MM.1S (cell line): ENCODE measurements around the gene LRRC8A.

Experiments used
- DNase-seq: peaks from one replicate; pipeline ENCODE4 v3.0.0-alpha.2; 2015
- H2AFZ ChIP-seq: fragments of 300-600 bp; sonication (generic); 2 replicates; pipeline ENCODE4 v1.6.0; 2016; ENCODE audit warnings: antibody characterized with exemption, low read length
- H3F3A ChIP-seq: fragments of 300-600 bp; sonication (generic); 2 replicates; pipeline ENCODE4 v1.6.1; 2016; ENCODE audit warnings: mild to moderate bottlenecking, antibody characterized with exemption, low read length, moderate library complexity, mixed read lengths; ENCODE audit not compliant: insufficient read depth
- H3K27ac ChIP-seq: fragments of 300-600 bp; sonication (generic); 2 replicates; pipeline ENCODE4 v1.5.1; 2016; ENCODE audit warnings: mild to moderate bottlenecking, low read length
- H3K27me3 ChIP-seq: fragments of 300-600 bp; sonication (generic); replicated peaks from 2 replicates; pipeline ENCODE4 v1.6.0; 2016; ENCODE audit warnings: low read length; ENCODE audit not compliant: insufficient read depth
- H3K36me3 ChIP-seq: fragments of 300-600 bp; sonication (generic); replicated peaks from 2 replicates; pipeline ENCODE4 v1.6.1; 2016; ENCODE audit warnings: mild to moderate bottlenecking, low read length, mixed read lengths; ENCODE audit not compliant: insufficient read depth
- H3K4me1 ChIP-seq: fragments of 300-600 bp; sonication (generic); 2 replicates; pipeline ENCODE4 v1.6.1; 2016; ENCODE audit warnings: low read length, mixed read lengths
- H3K4me2 ChIP-seq: fragments of 300-600 bp; sonication (generic); 2 replicates; pipeline ENCODE4 v1.6.0; 2016; ENCODE audit warnings: low read depth, low read length
- H3K4me3 ChIP-seq: fragments of 300-600 bp; sonication (generic); 2 replicates; pipeline ENCODE4 v1.5.1; 2016; ENCODE audit warnings: low read length, mixed read lengths
- H3K79me2 ChIP-seq: fragments of 300-600 bp; sonication (generic); 2 replicates; pipeline ENCODE4 v1.6.1; 2016; ENCODE audit warnings: mixed run types, low read length, mixed read lengths
- H3K9ac ChIP-seq: fragments of 300-600 bp; sonication (generic); 2 replicates; pipeline ENCODE4 v1.6.1; 2016; ENCODE audit warnings: low read length, mixed read lengths
- H3K9me2 ChIP-seq: fragments of 300-600 bp; sonication (generic); replicated peaks from 2 replicates; pipeline ENCODE4 v1.6.1; 2016; ENCODE audit warnings: mild to moderate bottlenecking, low read length, mixed read lengths; ENCODE audit not compliant: insufficient read depth
- H3K9me3 ChIP-seq: fragments of 300-600 bp; sonication (generic); replicated peaks from 2 replicates; pipeline ENCODE4 v1.6.1; 2016; ENCODE audit warnings: mild to moderate bottlenecking, low read length, mixed read lengths; ENCODE audit not compliant: insufficient read depth
- H4K20me1 ChIP-seq: fragments of 300-600 bp; sonication (generic); 2 replicates; pipeline ENCODE4 v1.6.1; 2016; ENCODE audit warnings: mild to moderate bottlenecking, low read length, moderate library complexity, mixed read lengths; ENCODE audit not compliant: insufficient read depth
- CTCF ChIP-seq: fragments of 300-600 bp; sonication (generic); IDR thresholded peaks from 2 replicates; pipeline ENCODE4 v1.5.1; 2016; ENCODE audit warnings: antibody characterized with exemption, low read length, mixed read lengths
- EZH2 ChIP-seq: fragments of 300-600 bp; sonication (generic); optimal IDR thresholded peaks from 2 replicates; pipeline ENCODE3; 2017; ENCODE audit warnings: low read depth, mild to moderate bottlenecking, antibody characterized with exemption, low read length, mixed read lengths
- EZH2phosphoT487 ChIP-seq: fragments of 300-600 bp; sonication (generic); IDR thresholded peaks from 2 replicates; pipeline ENCODE4 v1.6.1; 2018; ENCODE audit warnings: antibody characterized with exemption, low read length

Gene LRRC8A

GRCh38 chr9:128882677-128883603 is 1.0 kb downstream of the LRRC8A start:
- peak overlapping the region; percentile 71 for H3K4me2 ChIP-seq
- H3K36me3 ChIP-seq = no peaks in the 10 kb centered on the region
- H3K9ac ChIP-seq = peak overlapping the region; percentile 90
- peaks cover 6% of the 10 kb centered on the region for H3F3A ChIP-seq
- no peaks in the 10 kb centered on the region for H4K20me1 ChIP-seq
- TF ChIP-seq EZH2phosphoT487 (no peak), EZH2 (no peak), CTCF (no peak)
- no peak for DNase-seq
- H3K27me3 ChIP-seq = no peaks in the 10 kb centered on the region
- H3K79me2 ChIP-seq = peaks cover 69% of the 10 kb centered on the region
- H3K27ac ChIP-seq = peak overlapping the region; percentile 58; the same call in 1 of the 2 replicates
- H3K4me1 ChIP-seq = peaks cover 4% of the 10 kb centered on the region; the same call in 1 of the 2 replicates
- H2AFZ ChIP-seq = peak overlapping the region; percentile 70
- H3K9me3 ChIP-seq = no peaks in the 10 kb centered on the region
- no peaks in the 10 kb centered on the region for H3K9me2 ChIP-seq
- H3K4me3 ChIP-seq = peak overlapping the region; percentile 83

DNA sequence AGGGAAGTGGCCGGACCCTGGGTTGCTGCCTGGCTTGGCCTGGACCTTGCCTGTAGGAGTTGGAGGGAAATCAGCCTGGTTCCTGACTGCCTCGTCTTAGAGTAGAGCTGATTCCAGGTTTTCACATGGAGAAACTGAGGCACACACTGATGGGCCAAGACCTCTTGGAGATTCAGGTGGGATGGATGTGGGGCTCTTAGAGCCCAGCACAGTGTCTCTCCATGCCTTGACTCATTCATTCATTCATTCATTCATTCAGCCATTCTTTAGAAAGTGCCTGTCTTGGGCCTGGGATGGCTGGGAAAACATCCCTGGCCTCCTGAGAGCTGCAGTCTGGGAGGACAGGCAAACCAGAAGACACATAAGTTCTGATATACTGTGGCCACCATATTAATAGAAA is 2.2 kb downstream of the LRRC8A start:
- H3K4me2 ChIP-seq = no peak overlapping the region
- no peaks in the 10 kb centered on the region for H3K9me3 ChIP-seq
- H3F3A ChIP-seq = peaks cover 6% of the 10 kb centered on the region
- no peak overlapping the region for H3K27ac ChIP-seq
- H3K36me3 ChIP-seq = no peaks in the 10 kb centered on the region
- no peak overlapping the region for H2AFZ ChIP-seq
- H3K79me2 ChIP-seq = peaks cover 75% of the 10 kb centered on the region
- peaks cover 4% of the 10 kb centered on the region; the same call in 1 of the 2 replicates for H3K4me1 ChIP-seq
- no peaks in the 10 kb centered on the region for H3K27me3 ChIP-seq
- no peak for DNase-seq
- no peak overlapping the region for H3K9ac ChIP-seq
- TF ChIP-seq EZH2 (no peak), EZH2phosphoT487 (no peak), CTCF (no peak)
- H3K9me2 ChIP-seq = no peaks in the 10 kb centered on the region
- H4K20me1 ChIP-seq = no peaks in the 10 kb centered on the region
- no peak overlapping the region for H3K4me3 ChIP-seq

DNA sequence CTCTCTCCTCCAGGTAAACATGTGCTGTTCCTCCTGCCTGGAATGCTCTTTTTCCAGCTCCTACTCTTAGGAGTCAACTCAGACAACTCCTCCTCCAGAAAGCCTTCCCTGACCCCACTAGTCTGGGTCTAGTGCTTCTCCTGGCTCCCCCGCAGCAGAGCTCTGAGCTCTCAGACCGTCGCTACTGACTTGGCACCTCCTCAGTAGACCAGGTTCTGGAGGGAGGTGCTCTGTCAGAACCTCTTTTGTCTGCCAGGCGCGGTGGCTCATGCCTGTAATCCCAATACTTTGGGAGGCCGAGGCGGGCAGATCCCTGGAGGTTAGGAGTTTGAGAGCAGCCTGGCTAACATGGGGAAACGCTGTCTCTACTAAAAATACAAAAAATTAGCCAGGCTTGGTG is 3.4 kb downstream of the LRRC8A start:
- TF ChIP-seq EZH2phosphoT487 (no peak), CTCF (no peak), EZH2 (no peak)
- Histone ChIP-seq H3K79me2 (peaks cover 68% of the 10 kb centered on the region), H3K4me1 (peaks cover 4% of the 10 kb centered on the region; the same call in 1 of the 2 replicates), H3K27me3 (no peaks in the 10 kb centered on the region), H3K27ac (no peak overlapping the region), H3K9me3 (no peaks in the 10 kb centered on the region), H3K36me3 (no peaks in the 10 kb centered on the region), H3K9ac (no peak overlapping the region), H2AFZ (no peak overlapping the region), H3K4me3 (no peak overlapping the region), H3K9me2 (no peaks in the 10 kb centered on the region), H3F3A (peaks cover 6% of the 10 kb centered on the region), H4K20me1 (no peaks in the 10 kb centered on the region), H3K4me2 (no peak overlapping the region)
- DNase-seq = no peak
